GM21526 (cell line): ENCODE results near the gene TCF7.
"Not testable (repeated sequence)": the region's sequence is repeated elsewhere in the genome, so short reads cannot be mapped to it uniquely, and the experiment has no call there.

Source experiments
- ATAC-seq: cut with Tn5 transposase; IDR thresholded peaks from one replicate; pipeline ENCODE4 v1.9.1; 2021; ENCODE audit warnings: moderate library complexity; ENCODE audit not compliant: unreplicated experiment, low FRiP score

Gene TCF7

GRCh38 chr5:134142052-134142451 is 27.6 kb downstream of the TCF7 start:
- ATAC-seq: no peak

- ATAC-seq: no peak
Observed at GRCh38 chr5:134142806-134143205, 28.3 kb downstream of the TCF7 start.

GRCh38 chr5:134143431-134143830 is 28.9 kb downstream of the TCF7 start:
- ATAC-seq: no peak

- ATAC-seq: no peak
Observed at GRCh38 chr5:134143944-134144941, 29.8 kb downstream of the TCF7 start.

GRCh38 chr5:134145041-134145757 is 30.7 kb downstream of the TCF7 start:
- no peak for ATAC-seq

GRCh38 chr5:134145779-134146581 is 31.5 kb downstream of the TCF7 start:
- ATAC-seq: no peak

GRCh38 chr5:134146651-134147518 is 32.4 kb downstream of the TCF7 start:
- no peak for ATAC-seq

GRCh38 chr5:134148316-134148715 is 33.8 kb downstream of the TCF7 start:
- ATAC-seq: no peak

- no peak for ATAC-seq
Observed at GRCh38 chr5:134148986-134149539, 34.6 kb downstream of the TCF7 start.

GRCh38 chr5:134149571-134150303 is 35.3 kb downstream of the TCF7 start:
- no peak for ATAC-seq

- no peak for ATAC-seq
Observed at GRCh38 chr5:134151723-134152122, 37.2 kb downstream of the TCF7 start.

- not testable (repeated sequence) for ATAC-seq
Observed at GRCh38 chr5:134152173-134152832, 37.8 kb downstream of the TCF7 start.

GRCh38 chr5:134153241-134153640 is 38.8 kb downstream of the TCF7 start:
- ATAC-seq: no peak

- no peak for ATAC-seq
Observed at GRCh38 chr5:134153657-134154056, 39.2 kb downstream of the TCF7 start.

- ATAC-seq: no peak
Observed at GRCh38 chr5:134161513-134162395, 47.3 kb downstream of the TCF7 start.

GRCh38 chr5:134162592-134162991 is 48.1 kb downstream of the TCF7 start:
- no peak for ATAC-seq

- no peak for ATAC-seq
Observed at GRCh38 chr5:134171972-134172371, 57.5 kb downstream of the TCF7 start.
